ENCODE measurements around the gene ATG4C. TPM values are rescaled to one million over a fixed set of nuclear protein-coding genes. Genes with fewer than 3 reads are reported as not detected.

ATG4C gene
- total RNA-seq, 2 experiments from 2014 or later, result 4.2 to 4.6 TPM

GRCh38 chr1:62796221-62796620, 12.3 kb downstream of the ATG4C start:
- H3K4me3 ChIP-seq (ENCODE audit: low read length), result no peak overlapping the region
- DNase-seq (no peak), ATAC-seq (ENCODE audit: poor library complexity) (no peak)
- H3K4me1 Mint-ChIP-seq (ENCODE audit: low read depth), result peaks cover 28% of the 10 kb centered on the region
- no peaks in the 10 kb centered on the region for H3K27me3 Mint-ChIP-seq
- ChIA-PET CTCF (no interaction called here), POLR2A (no interaction called here)
- no peak overlapping the region for H3K4me3 Mint-ChIP-seq
- H3K9me3 ChIP-seq (ENCODE audit: control insufficient read depth in 1 of 2, insufficient read depth in 1 of 2, low read length in 2 of 2), result no peaks in the 10 kb centered on the region
- no peak for TF ChIP-seq CTCF (IDR thresholded peaks at IDR 0.05)
- H3K36me3 Mint-ChIP-seq (ENCODE audit: low read depth), result peaks cover 10% of the 10 kb centered on the region
- no peaks in the 10 kb centered on the region for H3K27me3 ChIP-seq (ENCODE audit: control insufficient read depth in 1 of 2, insufficient read depth in 2 of 2, low read length in 2 of 2)
- H3K36me3 ChIP-seq (ENCODE audit: insufficient read depth, low read length), result no peaks in the 10 kb centered on the region
- no peak overlapping the region for H3K27ac Mint-ChIP-seq
- H3K9me3 Mint-ChIP-seq, result no peaks in the 10 kb centered on the region
- no peak overlapping the region for H3K27ac ChIP-seq (ENCODE audit: low read depth in 1 of 2, low read length in 2 of 2)
- no peaks in the 10 kb centered on the region for H3K4me1 ChIP-seq (ENCODE audit: insufficient read depth, low read length)
- intact Hi-C loops (cut with DNase I, micrococcal nuclease), result no loop called here

- peaks cover 20% of the 10 kb centered on the region for H3K4me1 Mint-ChIP-seq (ENCODE audit: low read depth)
- DNase-seq (no peak), ATAC-seq (ENCODE audit: poor library complexity) (no peak)
- Histone ChIP-seq H3K9me3 (ENCODE audit: control insufficient read depth in 1 of 2, insufficient read depth in 1 of 2, low read length in 2 of 2) (no peaks in the 10 kb centered on the region), H3K27me3 (ENCODE audit: control insufficient read depth in 1 of 2, insufficient read depth in 2 of 2, low read length in 2 of 2) (no peaks in the 10 kb centered on the region), H3K4me1 (ENCODE audit: insufficient read depth, low read length) (no peaks in the 10 kb centered on the region), H3K27ac (ENCODE audit: low read depth in 1 of 2, low read length in 2 of 2) (no peak overlapping the region), H3K4me3 (ENCODE audit: low read length) (no peak overlapping the region), H3K36me3 (ENCODE audit: insufficient read depth, low read length) (no peaks in the 10 kb centered on the region)
- peaks cover 15% of the 10 kb centered on the region for H3K36me3 Mint-ChIP-seq (ENCODE audit: low read depth)
- POLR2A ChIA-PET, result no interaction called here
- H3K27ac Mint-ChIP-seq, result no peak overlapping the region
- no peaks in the 10 kb centered on the region for H3K9me3 Mint-ChIP-seq
- no peaks in the 10 kb centered on the region for H3K27me3 Mint-ChIP-seq
- no peak overlapping the region for H3K4me3 Mint-ChIP-seq
- TF ChIP-seq CTCF (IDR thresholded peaks at IDR 0.05), result no peak
- intact Hi-C loops (cut with DNase I, micrococcal nuclease), result no loop called here
- CTCF ChIA-PET, result no interaction called here
Observed at GRCh38 chr1:62799688-62800087, 15.8 kb downstream of the ATG4C start.

- ATAC-seq (ENCODE audit: poor library complexity) (no peak), DNase-seq (peak in 2 of 14 experiments; percentile 13 to 19)
- H3K27ac ChIP-seq (ENCODE audit: low read depth in 1 of 2, low read length in 2 of 2), result no peak overlapping the region
- Mint-ChIP-seq H3K27ac (no peak overlapping the region), H3K36me3 (ENCODE audit: low read depth) (peaks cover 15% of the 10 kb centered on the region), H3K4me1 (ENCODE audit: low read depth) (peaks cover 19% of the 10 kb centered on the region), H3K9me3 (no peaks in the 10 kb centered on the region), H3K27me3 (no peaks in the 10 kb centered on the region), H3K4me3 (no peak overlapping the region)
- intact Hi-C loops (cut with DNase I, micrococcal nuclease), result no loop called here
- no peak for TF ChIP-seq CTCF (IDR thresholded peaks at IDR 0.05)
- CTCF ChIA-PET, result no interaction called here
- H3K9me3 ChIP-seq (ENCODE audit: control insufficient read depth in 1 of 2, insufficient read depth in 1 of 2, low read length in 2 of 2), result no peaks in the 10 kb centered on the region
- no peaks in the 10 kb centered on the region for H3K4me1 ChIP-seq (ENCODE audit: insufficient read depth, low read length)
- no peaks in the 10 kb centered on the region for H3K27me3 ChIP-seq (ENCODE audit: control insufficient read depth in 1 of 2, insufficient read depth in 2 of 2, low read length in 2 of 2)
- POLR2A ChIA-PET, result no interaction called here
- H3K4me3 ChIP-seq (ENCODE audit: low read length), result no peak overlapping the region
- no peaks in the 10 kb centered on the region for H3K36me3 ChIP-seq (ENCODE audit: insufficient read depth, low read length)
Observed at GRCh38 chr1:62800281-62800680, 16.3 kb downstream of the ATG4C start.

Measured in CD4-positive, alpha-beta T cell (primary cell).